A673 (cell line): ENCODE results near the gene AMPH. TPM values are rescaled to one million over a fixed set of nuclear protein-coding genes. Genes with fewer than 3 reads are reported as not detected.

Experiments
- BruUV-seq: library from RNA; stranded (reverse); fragments of 400-500 nt; replicated peaks from 2 replicates; lab custom pipeline; 2021; lab: Mats Ljungman, UMichigan
- CTCF ChIA-PET: fragments of 300-600 bp; sonication (Branson Sonifier 250); formaldehyde crosslinking; loops from one replicate; lab custom pipeline; 2022; ENCODE audit warnings: antibody characterized with exemption; lab: Charles Lee
- POLR2A ChIA-PET: fragments of 300-600 bp; sonication (Branson Sonifier 250); formaldehyde crosslinking; loops from one replicate; lab custom pipeline; 2022; ENCODE audit warnings: antibody characterized with exemption; ENCODE audit not compliant: low non-redundant PET; lab: Charles Lee
- DNase-seq: peaks from one replicate; pipeline ENCODE4 v3.0.0-alpha.2; 2015; ENCODE audit warnings: low spot score
- H3K27ac ChIP-seq: fragments of 200-600 bp; sonication (generic); 2 replicates; pipeline ENCODE4 v1.5.1; 2016; ENCODE audit warnings: mixed run types, low read depth, mild to moderate bottlenecking, mixed read lengths, antibody characterized with exemption, low read length; ENCODE audit not compliant: poor library complexity, severe bottlenecking
- H3K27me3 ChIP-seq: fragments of 200-600 bp; sonication (generic); replicated peaks from 2 replicates; pipeline ENCODE4 v1.6.1; 2017; ENCODE audit warnings: mixed run types, low read depth, mild to moderate bottlenecking, mixed read lengths, antibody characterized with exemption, low read length; ENCODE audit not compliant: insufficient read depth, poor library complexity
- H3K36me3 ChIP-seq: fragments of 200-600 bp; sonication (generic); 2 replicates; pipeline ENCODE4 v1.6.1; 2016; ENCODE audit warnings: mixed run types, mild to moderate bottlenecking, mixed read lengths, antibody characterized with exemption, low read length; ENCODE audit not compliant: insufficient read depth, poor library complexity, severe bottlenecking
- H3K4me1 ChIP-seq: fragments of 200-600 bp; sonication (generic); 2 replicates; pipeline ENCODE4 v1.6.1; 2017; ENCODE audit warnings: mixed run types, mild to moderate bottlenecking, mixed read lengths, antibody characterized with exemption, low read length; ENCODE audit not compliant: insufficient read depth, poor library complexity, severe bottlenecking
- H3K4me3 ChIP-seq: fragments of 200-600 bp; sonication (generic); 2 replicates; pipeline ENCODE4 v1.5.1; 2016; ENCODE audit warnings: low read depth, mixed run types, mild to moderate bottlenecking, mixed read lengths, low read length; ENCODE audit not compliant: poor library complexity, severe bottlenecking
- H3K9me3 ChIP-seq: fragments of 200-600 bp; sonication (generic); 2 replicates; pipeline ENCODE4 v1.6.1; 2016; ENCODE audit warnings: mixed run types, low read depth, mild to moderate bottlenecking, mixed read lengths, antibody characterized with exemption, low read length; ENCODE audit not compliant: poor library complexity, severe bottlenecking
- CTCF ChIP-seq: fragments of 300-800, 200-600 bp; sonication (generic); conservative IDR thresholded peaks from 2 replicates; pipeline ENCODE4 v1.5.1; 2017; ENCODE audit warnings: low read depth, mild to moderate bottlenecking, antibody characterized with exemption, low read length, moderate library complexity, mixed read lengths
- EZH2 ChIP-seq: fragments of 200-600 bp; sonication (generic); IDR thresholded peaks from 2 replicates; pipeline ENCODE4 v1.6.1; 2017; ENCODE audit warnings: borderline replicate concordance, low read depth, mild to moderate bottlenecking, mixed read lengths, antibody characterized with exemption, low read length; ENCODE audit not compliant: poor library complexity, severe bottlenecking
- intact Hi-C: fragments of 100-400 bp; cut with micrococcal nuclease; formaldehyde crosslinking; loops from one replicate; pipeline ENCODE4 v1.10.0; 2022; ENCODE audit not compliant: unreplicated experiment
- total RNA-seq: library from RNA; stranded (reverse); gene quantifications from 2 replicates; pipeline ENCODE4 v1.2.3, GENCODE V29; 2021

Gene AMPH
- total RNA-seq, 1 experiment from 2014 or later, result 2.1 TPM

GRCh38 chr7:38628630-38629385 lies 2.4 kb downstream of the AMPH start:
- Histone ChIP-seq H3K27ac (no peak overlapping the region), H3K36me3 (no peaks in the 10 kb centered on the region), H3K27me3 (peaks cover 38% of the 10 kb centered on the region), H3K4me1 (no peaks in the 10 kb centered on the region), H3K9me3 (no peaks in the 10 kb centered on the region), H3K4me3 (no peak overlapping the region)
- intact Hi-C loops, result no loop called here
- ChIA-PET POLR2A (no interaction called here), CTCF (no interaction called here)
- no peak for DNase-seq
- TF ChIP-seq EZH2, result no peak
- TF ChIP-seq CTCF, result no peak
- no TSS peak for BruUV-seq

GRCh38 chr7:38625866-38626265 lies 5.3 kb downstream of the AMPH start:
- intact Hi-C loops, result no loop called here
- no peak overlapping the region for H3K4me3 ChIP-seq
- H3K9me3 ChIP-seq, result no peaks in the 10 kb centered on the region
- peaks cover 27% of the 10 kb centered on the region for H3K27me3 ChIP-seq
- DNase-seq, result no peak
- TF ChIP-seq CTCF, result no peak
- no peak for TF ChIP-seq EZH2
- BruUV-seq, result no TSS peak
- no peaks in the 10 kb centered on the region for H3K36me3 ChIP-seq
- no peak overlapping the region for H3K27ac ChIP-seq
- POLR2A ChIA-PET, result no interaction called here
- no peaks in the 10 kb centered on the region for H3K4me1 ChIP-seq
- CTCF ChIA-PET, result no interaction called here

DNA sequence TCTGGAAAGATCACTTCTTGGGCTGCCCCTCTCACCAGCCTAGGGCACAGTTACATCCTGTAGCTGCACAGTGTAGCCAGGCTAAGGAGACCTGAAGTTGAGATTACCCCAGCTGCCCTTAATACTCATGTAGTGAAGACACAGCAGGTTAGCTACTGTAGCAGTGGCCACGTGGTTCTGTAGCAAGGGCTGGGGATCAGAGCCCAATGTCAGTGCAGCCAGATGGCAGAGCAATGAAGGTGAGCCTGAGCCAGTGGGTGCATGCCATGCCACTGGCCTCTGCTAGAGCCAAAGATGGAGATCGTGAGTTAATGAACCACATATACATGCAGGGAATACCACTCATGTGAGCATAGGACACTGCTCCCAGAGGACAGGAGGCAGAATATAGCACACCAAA lies 15.5 kb downstream of the AMPH start:
- BruUV-seq, result no TSS peak

More for the DNA sequence above, 15.5 kb downstream of the AMPH start:
- intact Hi-C loops, result no loop called here
- Histone ChIP-seq H3K9me3 (no peaks in the 10 kb centered on the region), H3K36me3 (no peaks in the 10 kb centered on the region), H3K4me3 (no peak overlapping the region), H3K27me3 (no peaks in the 10 kb centered on the region), H3K27ac (no peak overlapping the region), H3K4me1 (no peaks in the 10 kb centered on the region)
- no peak for DNase-seq
- TF ChIP-seq CTCF (no peak), EZH2 (no peak)
- CTCF ChIA-PET, result no interaction called here
- POLR2A ChIA-PET, result no interaction called here
